HEK293 (cell line): ENCODE data around the gene CNIH3.
A peak's percentile ranks its signal among the peaks of the same experiment; 100 is the strongest.

Source experiments
- CTCF ChIA-PET: fragments of 350-600 bp; formaldehyde crosslinking; extraction: SDS; loops from one replicate; lab custom pipeline; 2021; ENCODE audit warnings: antibody characterized with exemption; lab: Yijun Ruan, JAX
- POLR2A ChIA-PET: fragments of 300-600 bp; formaldehyde crosslinking; extraction: SDS; loops from one replicate; lab custom pipeline; 2020; ENCODE audit warnings: antibody characterized with exemption, inconsistent platforms; lab: Yijun Ruan, JAX
- H3K27ac ChIP-seq: fragments of 200-500 bp; sonication (Bioruptor generic); 2 replicates; pipeline ENCODE4 v1.5.1; 2014; ENCODE audit warnings: low read depth, low read length, control low read depth, inconsistent platforms; ENCODE audit errors: extremely low read depth
- H3K36me3 ChIP-seq, 2 experiments: fragments of 200-500 bp in 1 of 2; sonication (Bioruptor generic) in 1 of 2; 1 replicate in 1 of 2; 2 replicates in 1 of 2; pipeline ENCODE4 v1.5.1; 2014 to 2017; ENCODE audit warnings: inconsistent platforms in 2 of 2, low read length in 2 of 2; ENCODE audit not compliant: control insufficient read depth in 2 of 2, insufficient read depth in 1 of 2
- H3K4me1 ChIP-seq: fragments of 200-500 bp; sonication (Bioruptor generic); 2 replicates; pipeline ENCODE4 v1.5.1; 2014; ENCODE audit warnings: mild to moderate bottlenecking, low read length, inconsistent platforms; ENCODE audit not compliant: control insufficient read depth, insufficient read depth
- H3K4me3 ChIP-seq: 2 replicates; pipeline ENCODE4 v1.5.1; 2011; ENCODE audit warnings: low read depth, mild to moderate bottlenecking, control low read depth, low read length, moderate library complexity
- H3K9me3 ChIP-seq: fragments of 200-500 bp; sonication (Bioruptor generic); 2 replicates; pipeline ENCODE4 v1.5.1; 2014; ENCODE audit warnings: low read depth, low read length, inconsistent platforms; ENCODE audit not compliant: control insufficient read depth, insufficient read depth
- BCL11A ChIP-seq: fragments of 450-650 bp; formaldehyde crosslinking; IDR thresholded peaks from 2 replicates; pipeline ENCODE4 v1.5.1; 2016; ENCODE audit warnings: low read depth, missing biosample characterization, missing genetic modification characterization
- MYNN ChIP-seq: fragments of 450-650 bp; formaldehyde crosslinking; IDR thresholded peaks from 2 replicates; pipeline ENCODE4 v1.5.1; 2016; ENCODE audit warnings: missing biosample characterization, missing genetic modification characterization, borderline replicate concordance
- PATZ1 ChIP-seq: fragments of 450-650 bp; formaldehyde crosslinking; IDR thresholded peaks from 2 replicates; pipeline ENCODE4 v1.5.1; 2016; ENCODE audit warnings: missing biosample characterization, missing genetic modification characterization
- REPIN1 ChIP-seq: fragments of 450-650 bp; formaldehyde crosslinking; IDR thresholded peaks from 2 replicates; pipeline ENCODE4 v1.5.1; 2017; ENCODE audit warnings: missing biosample characterization, missing genetic modification characterization, low read depth
- SETDB1 ChIP-seq: IDR thresholded peaks from one replicate; pipeline ENCODE4 v1.6.1; 2017; ENCODE audit warnings: mild to moderate bottlenecking, low read length, moderate library complexity, mixed read lengths; ENCODE audit not compliant: insufficient read length
- SP2 ChIP-seq: fragments of 450-650 bp; formaldehyde crosslinking; IDR thresholded peaks from 2 replicates; pipeline ENCODE4 v1.5.1; 2016; ENCODE audit warnings: missing biosample characterization, missing genetic modification characterization
- TRIM28 ChIP-seq: IDR thresholded peaks from 2 replicates; pipeline ENCODE4 v1.6.1; 2011; ENCODE audit warnings: low read length, control low read depth, borderline replicate concordance
- ZNF114 ChIP-seq: fragments of 450-650 bp; formaldehyde crosslinking; IDR thresholded peaks from 2 replicates; pipeline ENCODE4 v1.5.0; 2017; ENCODE audit warnings: missing biosample characterization, missing genetic modification characterization
- ZNF140 ChIP-seq: fragments of 450-650 bp; formaldehyde crosslinking; IDR thresholded peaks from 2 replicates; pipeline ENCODE4 v1.5.1; 2016; ENCODE audit warnings: missing biosample characterization, missing genetic modification characterization
- ZNF211 ChIP-seq: fragments of 450-650 bp; formaldehyde crosslinking; IDR thresholded peaks from 2 replicates; pipeline ENCODE4 v1.5.1; 2016; ENCODE audit warnings: low read depth, missing biosample characterization, missing genetic modification characterization
- ZNF221 ChIP-seq: fragments of 450-650 bp; formaldehyde crosslinking; IDR thresholded peaks from 2 replicates; pipeline ENCODE4 v1.5.1; 2017; ENCODE audit warnings: missing biosample characterization, missing genetic modification characterization, borderline replicate concordance
- ZNF239 ChIP-seq: fragments of 450-650 bp; formaldehyde crosslinking; IDR thresholded peaks from 2 replicates; pipeline ENCODE4 v1.5.1; 2016; ENCODE audit warnings: missing biosample characterization, missing genetic modification characterization
- ZNF266 ChIP-seq: fragments of 450-650 bp; formaldehyde crosslinking; IDR thresholded peaks from 2 replicates; pipeline ENCODE4 v1.5.1; 2016; ENCODE audit warnings: missing biosample characterization, missing genetic modification characterization, low read depth
- ZNF311 ChIP-seq: fragments of 450-650 bp; formaldehyde crosslinking; IDR thresholded peaks from 2 replicates; pipeline ENCODE4 v1.5.1; 2017; ENCODE audit warnings: missing biosample characterization, missing genetic modification characterization, borderline replicate concordance
- ZNF350 ChIP-seq: fragments of 450-650 bp; formaldehyde crosslinking; IDR thresholded peaks from 2 replicates; pipeline ENCODE4 v1.5.0; 2017; ENCODE audit warnings: missing biosample characterization, mild to moderate bottlenecking, missing genetic modification characterization
- ZNF394 ChIP-seq: fragments of 450-650 bp; formaldehyde crosslinking; IDR thresholded peaks from 2 replicates; pipeline ENCODE4 v1.5.1; 2016; ENCODE audit warnings: missing biosample characterization, missing genetic modification characterization, mild to moderate bottlenecking, moderate library complexity, borderline replicate concordance
- ZNF555 ChIP-seq: fragments of 450-650 bp; formaldehyde crosslinking; conservative IDR thresholded peaks from 2 replicates; pipeline ENCODE4 v1.5.1; 2017; ENCODE audit warnings: missing biosample characterization, mild to moderate bottlenecking, missing genetic modification characterization, inconsistent platforms
- ZNF585B ChIP-seq: fragments of 450-650 bp; formaldehyde crosslinking; IDR thresholded peaks from 2 replicates; pipeline ENCODE4 v1.5.1; 2016; ENCODE audit warnings: missing biosample characterization, missing genetic modification characterization
- ZNF629 ChIP-seq: fragments of 450-650 bp; formaldehyde crosslinking; IDR thresholded peaks from 2 replicates; pipeline ENCODE4 v1.5.1; 2017; ENCODE audit warnings: missing biosample characterization, missing genetic modification characterization
- ZNF654 ChIP-seq: fragments of 450-650 bp; formaldehyde crosslinking; IDR thresholded peaks from 2 replicates; pipeline ENCODE4 v1.5.1; 2016; ENCODE audit warnings: low read depth, missing biosample characterization, missing genetic modification characterization
- ZSCAN16 ChIP-seq: fragments of 450-650 bp; formaldehyde crosslinking; IDR thresholded peaks from 2 replicates; pipeline ENCODE4 v1.5.1; 2016; ENCODE audit warnings: missing biosample characterization, missing genetic modification characterization
- ZSCAN30 ChIP-seq: fragments of 450-650 bp; IDR thresholded peaks from 2 replicates; pipeline ENCODE4 v1.5.1; 2018; ENCODE audit warnings: missing biosample characterization, mild to moderate bottlenecking, missing genetic modification characterization, moderate library complexity
- TF ChIP-seq, protein P1 (sequence below): fragments of 450-650 bp; formaldehyde crosslinking; IDR thresholded peaks from 2 replicates; pipeline ENCODE4 v1.5.1; 2016; ENCODE audit warnings: missing biosample characterization, missing genetic modification characterization
- TF ChIP-seq, protein P2 (sequence below): fragments of 450-650 bp; formaldehyde crosslinking; IDR thresholded peaks from 2 replicates; pipeline ENCODE4 v1.5.1; 2016; ENCODE audit warnings: missing biosample characterization, missing genetic modification characterization

CNIH3 gene

DNA sequence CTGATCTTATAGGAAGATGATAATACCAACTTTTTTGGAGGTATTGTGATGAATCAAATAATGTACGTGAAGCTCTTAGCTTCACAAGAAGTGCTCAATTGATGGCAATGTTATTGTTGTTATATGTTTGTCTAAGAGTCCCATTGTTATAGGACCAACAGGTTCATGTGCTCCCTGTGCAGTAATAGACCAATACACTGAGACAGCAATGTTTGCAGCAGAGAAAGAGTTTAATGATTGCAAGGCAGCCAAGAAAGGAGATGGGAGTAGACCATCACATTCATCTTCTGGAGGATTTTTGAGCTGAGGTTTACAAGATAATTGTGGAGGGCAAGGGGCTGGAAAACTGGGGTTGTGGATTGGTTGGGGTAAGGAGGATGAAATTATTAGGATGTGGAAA, 143.0 kb downstream of the CNIH3 start:
- TF ChIP-seq REPIN1 (tag by site-specific recombination) (no peak), SETDB1 (peak; percentile 88), TRIM28 (peak; percentile 92; the same call in 1 of the 2 replicates), MYNN (no peak), ZNF140 (tag by site-specific recombination) (peak; percentile 41; the same call in 1 of the 2 replicates), ZNF555 (no peak)
- TF ChIP-seq, all 188 proteins: peak for 3
- POLR2A ChIA-PET = no interaction called here
- CTCF ChIA-PET = interaction anchor here (0.7 to 1.4 kb wide), 3 partner anchors 8 to 583 kb away, joined by 3 to 4 read pairs (median 3); no protein-coding TSS in a partner anchor

DNA sequence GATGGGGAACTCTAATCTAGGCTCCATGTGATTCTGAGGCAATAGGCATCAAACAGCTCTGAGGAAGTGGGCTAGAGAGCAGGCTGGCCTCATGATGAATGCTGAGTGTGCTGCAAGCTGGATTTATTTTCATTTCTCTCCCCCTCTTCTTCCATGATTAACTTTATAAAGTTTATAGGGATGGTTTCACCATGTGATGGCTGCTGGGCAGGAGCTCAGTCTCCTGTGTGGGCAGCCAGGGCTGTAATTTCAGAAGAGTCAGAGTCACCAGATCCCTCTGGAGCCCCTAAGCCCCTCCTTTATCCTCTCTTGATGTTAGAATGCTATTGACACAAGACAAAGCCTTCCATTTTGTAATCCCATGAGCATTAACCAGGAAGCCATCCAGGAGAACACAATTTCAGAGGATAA, 143.6 kb downstream of the CNIH3 start:
- Histone ChIP-seq H3K4me1 (no peaks in the 10 kb centered on the region), H3K9me3 (no peaks in the 10 kb centered on the region), H3K27ac (no peak overlapping the region), H3K36me3 (no peaks in the 10 kb centered on the region), H3K4me3 (no peak overlapping the region)
- ChIA-PET POLR2A (no interaction called here), CTCF (interaction anchor here (0.7 to 1.4 kb wide), 3 partner anchors 7 to 582 kb away, joined by 3 to 4 read pairs (median 3); no protein-coding TSS in a partner anchor)
- no peak for TF ChIP-seq ZNF266 (tag by site-specific recombination)
- no peak for TF ChIP-seq ZNF350 (tag by site-specific recombination)
- TF ChIP-seq ZNF114 (tag by site-specific recombination) = no peak
- TF ChIP-seq ZNF211 (tag by site-specific recombination) = no peak
- no peak for TF ChIP-seq ZNF239 (tag by site-specific recombination)
- no peak for TF ChIP-seq ZNF311 (tag by site-specific recombination)
- TF ChIP-seq BCL11A (tag by site-specific recombination) = no peak
- TF ChIP-seq ZNF221 (tag by site-specific recombination) = no peak
- TF ChIP-seq, protein P1, sequence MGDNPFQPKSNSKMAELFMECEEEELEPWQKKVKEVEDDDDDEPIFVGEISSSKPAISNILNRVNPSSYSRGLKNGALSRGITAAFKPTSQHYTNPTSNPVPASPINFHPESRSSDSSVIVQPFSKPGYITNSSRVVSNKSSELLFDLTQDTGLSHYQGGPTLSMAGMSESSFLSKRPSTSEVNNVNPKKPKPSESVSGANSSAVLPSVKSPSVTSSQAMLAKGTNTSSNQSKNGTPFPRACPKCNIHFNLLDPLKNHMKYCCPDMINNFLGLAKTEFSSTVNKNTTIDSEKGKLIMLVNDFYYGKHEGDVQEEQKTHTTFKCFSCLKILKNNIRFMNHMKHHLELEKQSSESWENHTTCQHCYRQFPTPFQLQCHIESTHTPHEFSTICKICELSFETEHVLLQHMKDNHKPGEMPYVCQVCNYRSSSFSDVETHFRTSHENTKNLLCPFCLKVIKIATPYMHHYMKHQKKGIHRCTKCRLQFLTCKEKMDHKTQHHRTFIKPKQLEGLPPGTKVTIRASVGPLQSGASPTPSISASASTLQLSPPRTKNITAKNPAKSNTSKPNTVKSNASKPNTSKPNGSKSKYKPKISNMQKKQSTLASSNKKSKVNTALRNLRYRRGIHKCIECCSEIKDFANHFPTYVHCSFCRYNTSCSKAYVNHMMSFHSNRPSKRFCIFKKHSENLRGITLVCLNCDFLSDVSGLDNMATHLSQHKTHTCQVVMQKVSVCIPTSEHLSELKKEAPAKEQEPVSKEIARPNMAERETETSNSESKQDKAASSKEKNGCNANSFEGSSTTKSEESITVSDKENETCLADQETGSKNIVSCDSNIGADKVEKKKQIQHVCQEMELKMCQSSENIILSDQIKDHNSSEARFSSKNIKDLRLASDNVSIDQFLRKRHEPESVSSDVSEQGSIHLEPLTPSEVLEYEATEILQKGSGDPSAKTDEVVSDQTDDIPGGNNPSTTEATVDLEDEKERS (tag by site-specific recombination) = no peak
- no peak for TF ChIP-seq ZSCAN16
- TF ChIP-seq PATZ1 (tag by site-specific recombination) = no peak
- no peak for TF ChIP-seq ZNF394 (tag by site-specific recombination)
- TF ChIP-seq ZNF654 (tag by site-specific recombination) = no peak
- TF ChIP-seq ZNF585B (tag by site-specific recombination) = no peak
- no peak for TF ChIP-seq ZSCAN30 (tag by site-specific recombination)
- TF ChIP-seq SP2 (tag by site-specific recombination) = no peak
- no peak for TF ChIP-seq ZNF629 (tag by site-specific recombination)
- TF ChIP-seq, protein P2, sequence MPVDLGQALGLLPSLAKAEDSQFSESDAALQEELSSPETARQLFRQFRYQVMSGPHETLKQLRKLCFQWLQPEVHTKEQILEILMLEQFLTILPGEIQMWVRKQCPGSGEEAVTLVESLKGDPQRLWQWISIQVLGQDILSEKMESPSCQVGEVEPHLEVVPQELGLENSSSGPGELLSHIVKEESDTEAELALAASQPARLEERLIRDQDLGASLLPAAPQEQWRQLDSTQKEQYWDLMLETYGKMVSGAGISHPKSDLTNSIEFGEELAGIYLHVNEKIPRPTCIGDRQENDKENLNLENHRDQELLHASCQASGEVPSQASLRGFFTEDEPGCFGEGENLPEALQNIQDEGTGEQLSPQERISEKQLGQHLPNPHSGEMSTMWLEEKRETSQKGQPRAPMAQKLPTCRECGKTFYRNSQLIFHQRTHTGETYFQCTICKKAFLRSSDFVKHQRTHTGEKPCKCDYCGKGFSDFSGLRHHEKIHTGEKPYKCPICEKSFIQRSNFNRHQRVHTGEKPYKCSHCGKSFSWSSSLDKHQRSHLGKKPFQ = no peak

More for the DNA sequence above, 143.0 kb downstream of the CNIH3 start:
- H3K4me1 ChIP-seq = no peaks in the 10 kb centered on the region
- no peaks in the 10 kb centered on the region for H3K36me3 ChIP-seq
- no peaks in the 10 kb centered on the region for H3K9me3 ChIP-seq
- H3K4me3 ChIP-seq = no peak overlapping the region
- H3K27ac ChIP-seq = no peak overlapping the region
